ENCODE measurements around the gene CD9. TPM values are rescaled to one million over a fixed set of nuclear protein-coding genes. Genes with fewer than 3 reads are reported as not detected.
"Not testable (repeated sequence)": the region's sequence is repeated elsewhere in the genome, so short reads cannot be mapped to it uniquely, and the experiment has no call there.

CD9 gene
- total RNA-seq, 4 donors from 2014 or later = 464 to 1,007 (median 773) TPM

- H3K4me1 ChIP-seq = peaks cover 70 to 100% (median 96%) of the 10 kb centered on the region in 3 donors
- 74 to 77% methylated on average over 4 of the region's 4 CpGs for WGBS, 2 donors
- intact Hi-C loops (cut with DNase I) = no loop called here
- TF ChIP-seq, protein P1, sequence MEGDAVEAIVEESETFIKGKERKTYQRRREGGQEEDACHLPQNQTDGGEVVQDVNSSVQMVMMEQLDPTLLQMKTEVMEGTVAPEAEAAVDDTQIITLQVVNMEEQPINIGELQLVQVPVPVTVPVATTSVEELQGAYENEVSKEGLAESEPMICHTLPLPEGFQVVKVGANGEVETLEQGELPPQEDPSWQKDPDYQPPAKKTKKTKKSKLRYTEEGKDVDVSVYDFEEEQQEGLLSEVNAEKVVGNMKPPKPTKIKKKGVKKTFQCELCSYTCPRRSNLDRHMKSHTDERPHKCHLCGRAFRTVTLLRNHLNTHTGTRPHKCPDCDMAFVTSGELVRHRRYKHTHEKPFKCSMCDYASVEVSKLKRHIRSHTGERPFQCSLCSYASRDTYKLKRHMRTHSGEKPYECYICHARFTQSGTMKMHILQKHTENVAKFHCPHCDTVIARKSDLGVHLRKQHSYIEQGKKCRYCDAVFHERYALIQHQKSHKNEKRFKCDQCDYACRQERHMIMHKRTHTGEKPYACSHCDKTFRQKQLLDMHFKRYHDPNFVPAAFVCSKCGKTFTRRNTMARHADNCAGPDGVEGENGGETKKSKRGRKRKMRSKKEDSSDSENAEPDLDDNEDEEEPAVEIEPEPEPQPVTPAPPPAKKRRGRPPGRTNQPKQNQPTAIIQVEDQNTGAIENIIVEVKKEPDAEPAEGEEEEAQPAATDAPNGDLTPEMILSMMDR (IDR thresholded peaks at IDR 0.05) = no peak
- TF ChIP-seq POLR2A (IDR thresholded peaks at IDR 0.05) = no peak
- no peak for DNase-seq
- peaks cover 0 to 46% (median 6%) of the 10 kb centered on the region in 3 donors for H3K36me3 ChIP-seq
- no peak overlapping the region for H3K4me3 ChIP-seq
- no peaks in the 10 kb centered on the region for H3K9me3 ChIP-seq
- H3K27ac ChIP-seq = peak overlapping the region; percentile 90 to 98 (median 94)
- no peaks in the 10 kb centered on the region for H3K27me3 ChIP-seq
These were observed 6.1 kb downstream of the CD9 start for GRCh38 chr12:6206327-6206726.

DNA sequence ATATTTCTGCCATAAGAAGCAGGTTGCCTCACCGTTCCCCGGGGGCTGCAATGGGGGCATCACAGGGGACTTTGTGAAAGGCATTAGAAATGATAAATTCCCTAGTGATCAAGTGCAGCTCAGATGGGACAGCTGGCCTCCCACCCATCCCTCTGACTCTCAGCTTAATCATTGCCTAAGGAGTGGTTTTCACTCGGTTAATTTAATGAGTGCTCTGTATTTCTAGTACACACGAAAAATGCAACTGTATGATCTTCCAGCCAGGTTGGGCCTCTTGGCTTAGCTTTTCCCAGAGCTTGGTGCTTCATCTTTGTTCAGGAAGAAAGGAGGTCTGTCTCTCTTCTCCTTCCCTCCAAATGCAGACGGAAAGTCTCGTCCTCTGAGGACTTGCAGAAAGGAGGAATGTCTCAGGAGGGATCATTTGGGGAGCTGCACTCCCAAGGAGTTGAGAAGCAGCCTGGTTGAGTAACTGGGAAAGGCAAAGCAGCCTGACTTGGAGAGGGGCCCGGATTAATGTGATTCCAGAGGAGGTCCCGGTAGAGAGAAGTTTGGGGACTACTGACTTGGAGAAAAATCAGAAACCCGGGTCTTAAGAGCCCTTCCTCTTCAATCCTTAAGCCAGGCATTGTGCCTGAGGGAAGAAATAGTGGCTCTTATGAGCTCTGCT is 7.2 kb downstream of the CD9 start:
- 25 to 27% methylated on average over 6 to 7 of the region's 9 CpGs for WGBS, 2 donors
- no peak for DNase-seq
- intact Hi-C loops (cut with DNase I) = no loop called here
- H3K27ac ChIP-seq = peak overlapping the region; percentile 76 to 98 (median 94)
- peaks cover 70 to 100% (median 97%) of the 10 kb centered on the region in 3 donors for H3K4me1 ChIP-seq
- H3K9me3 ChIP-seq = no peaks in the 10 kb centered on the region
- TF ChIP-seq POLR2A (IDR thresholded peaks at IDR 0.05) = no peak
- TF ChIP-seq, protein P1 (IDR thresholded peaks at IDR 0.05) = no peak
- no peaks in the 10 kb centered on the region for H3K27me3 ChIP-seq
- peaks cover 0 to 57% (median 6%) of the 10 kb centered on the region in 3 donors for H3K36me3 ChIP-seq
- peak overlapping the region in 1 of 4 donors; percentile 3 for H3K4me3 ChIP-seq

DNA sequence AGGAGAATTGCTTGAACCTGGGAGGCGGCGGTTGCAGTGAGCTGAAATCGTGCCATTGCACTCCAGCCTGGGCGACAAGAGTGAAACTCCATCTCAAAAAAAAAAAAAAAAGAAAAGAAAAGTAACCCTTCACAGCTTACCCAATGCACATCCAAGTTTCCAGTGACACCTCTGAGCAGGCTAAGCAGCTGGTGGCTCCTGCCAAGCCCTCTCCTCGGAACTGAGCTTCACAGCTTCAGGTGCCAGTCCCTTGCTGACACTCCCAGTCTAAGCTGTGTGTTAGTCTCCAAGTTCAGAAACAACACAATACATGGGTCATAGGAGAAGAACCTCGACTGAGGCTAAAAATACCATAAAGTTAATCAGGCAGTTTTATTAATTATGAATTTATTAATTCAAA is 7.9 kb downstream of the CD9 start:
- H3K27ac ChIP-seq = peak overlapping the region; percentile 76 to 98 (median 94)
- peaks cover 71 to 100% (median 97%) of the 10 kb centered on the region in 3 donors for H3K4me1 ChIP-seq
- no peak for TF ChIP-seq POLR2A (IDR thresholded peaks at IDR 0.05)
- H3K27me3 ChIP-seq = no peaks in the 10 kb centered on the region
- H3K4me3 ChIP-seq = no peak overlapping the region
- 30 to 55% methylated on average over 2 to 6 of the region's 6 CpGs for WGBS, 2 donors
- no peak for DNase-seq
- no peaks in the 10 kb centered on the region for H3K9me3 ChIP-seq
- H3K36me3 ChIP-seq = peaks cover 0 to 64% (median 6%) of the 10 kb centered on the region in 3 donors
- intact Hi-C loops (cut with DNase I) = no loop called here

GRCh38 chr12:6209428-6209827 is 9.2 kb downstream of the CD9 start:
- H3K4me3 ChIP-seq; intact Hi-C loops (cut with DNase I); H3K27me3 ChIP-seq; H3K9me3 ChIP-seq; DNase-seq: not testable (repeated sequence)
- peaks cover 0 to 72% (median 6%) of the 10 kb centered on the region in 3 donors for H3K36me3 ChIP-seq
- H3K27ac ChIP-seq = peak overlapping the region; percentile 92 to 98 (median 96)
- peaks cover 75 to 100% (median 99%) of the 10 kb centered on the region in 3 donors for H3K4me1 ChIP-seq
- 49 to 50% methylated on average over 4 of the region's 4 CpGs for WGBS, 2 donors

DNA sequence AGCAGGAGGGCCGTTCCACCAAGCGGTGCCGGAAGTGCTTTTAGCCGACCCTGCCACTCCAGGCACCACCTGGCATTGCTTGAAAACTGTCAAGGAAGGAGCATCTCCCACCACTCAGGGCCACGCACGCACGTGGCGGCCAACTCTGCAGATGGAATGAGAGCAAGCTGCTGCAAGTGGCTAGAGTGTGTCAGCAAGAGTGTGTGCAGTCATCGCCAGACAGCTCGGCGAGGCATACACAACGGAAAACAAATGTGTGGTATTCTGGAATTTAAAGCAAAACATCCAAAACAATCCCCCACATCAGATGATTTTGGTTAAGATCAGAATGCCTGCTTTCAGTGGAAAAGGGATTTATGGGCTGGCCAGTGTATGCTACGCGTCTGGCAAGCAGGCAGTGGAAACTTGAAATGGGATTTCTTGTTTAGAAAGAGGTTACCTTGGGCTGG is 11.2 kb downstream of the CD9 start:
- TF ChIP-seq, protein P1 (IDR thresholded peaks at IDR 0.05) = no peak
- no peak for TF ChIP-seq POLR2A (IDR thresholded peaks at IDR 0.05)
- H3K27ac ChIP-seq = peak overlapping the region; percentile 91 to 98 (median 94)
- DNase-seq = no peak

DNA sequence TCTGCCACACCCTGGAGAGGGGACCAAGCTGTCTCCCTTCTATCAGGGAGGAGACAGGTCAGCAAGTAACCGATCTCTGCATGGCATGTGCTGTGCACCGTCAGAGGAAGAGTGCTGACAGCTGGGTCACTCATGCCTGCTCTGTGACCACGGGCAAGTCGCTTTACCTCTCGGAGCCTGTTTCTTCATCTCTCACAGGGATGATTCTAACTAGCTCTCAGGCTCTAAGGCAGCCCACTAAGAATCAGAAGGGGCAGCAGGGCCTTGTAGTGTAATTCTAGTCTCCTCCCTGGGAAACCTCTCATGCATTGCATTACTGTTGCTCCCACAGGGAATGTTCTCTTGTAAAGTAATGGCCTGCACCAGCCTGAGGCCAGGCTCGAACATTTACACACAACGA is 11.9 kb downstream of the CD9 start:
- TF ChIP-seq, protein P1 (IDR thresholded peaks at IDR 0.05) = no peak
- TF ChIP-seq POLR2A (IDR thresholded peaks at IDR 0.05) = no peak
- H3K27me3 ChIP-seq = no peaks in the 10 kb centered on the region
- peaks cover 75 to 100% (median 98%) of the 10 kb centered on the region in 3 donors for H3K4me1 ChIP-seq
- peaks cover 0 to 60% (median 6%) of the 10 kb centered on the region in 3 donors for H3K36me3 ChIP-seq
- peak overlapping the region; percentile 91 to 98 (median 94) for H3K27ac ChIP-seq
- 20 to 39% methylated on average over 2 to 5 of the region's 7 CpGs for WGBS, 2 donors
- H3K9me3 ChIP-seq = no peaks in the 10 kb centered on the region
- intact Hi-C loops (cut with DNase I) = no loop called here
- DNase-seq = no peak
- H3K4me3 ChIP-seq = no peak overlapping the region

More for the DNA sequence above, 11.2 kb downstream of the CD9 start:
- H3K9me3 ChIP-seq = no peaks in the 10 kb centered on the region
- H3K4me1 ChIP-seq = peaks cover 75 to 100% (median 98%) of the 10 kb centered on the region in 3 donors
- WGBS, 2 donors = 31 to 36% methylated on average over 9 of the region's 14 CpGs
- peaks cover 0 to 64% (median 6%) of the 10 kb centered on the region in 3 donors for H3K36me3 ChIP-seq
- no peaks in the 10 kb centered on the region for H3K27me3 ChIP-seq
- H3K4me3 ChIP-seq = peak overlapping the region in 1 of 4 donors; percentile 15
- intact Hi-C loops (cut with DNase I) = no loop called here

Measured in esophagus squamous epithelium (tissue), 5 donors.